Uterus (tissue), 4 donors: Measurements from ENCODE around the gene SPTAN1. TPM values are rescaled to one million over a fixed set of nuclear protein-coding genes. Genes with fewer than 3 reads are reported as not detected.

Experiments used
- DNase-seq, 2 donors: peaks; one replicate each; pipeline ENCODE4 v3.0.0-alpha.2; 2019 to 2020
- H3K27ac ChIP-seq, 2 donors: fragments of 200-600 bp; sonication (generic); 1 replicate in 1 of 2; 2 replicates in 1 of 2; pipeline ENCODE4 v1.5.1; 2016 to 2018
- H3K27me3 ChIP-seq, 2 donors: fragments of 200-600 bp; sonication (generic); one replicate each; pipeline ENCODE4 v1.5.1; 2018 to 2019; ENCODE audit warnings: control low read depth in 1 of 2
- H3K36me3 ChIP-seq, 2 donors: fragments of 200-600 bp; sonication (generic); one replicate each; pipeline ENCODE4 v1.5.1; 2019; ENCODE audit warnings: control low read depth in 1 of 2
- H3K4me1 ChIP-seq, 2 donors: fragments of 200-600 bp; sonication (generic); one replicate each; pipeline ENCODE4 v1.5.1; 2018 to 2019; ENCODE audit warnings: control low read depth in 1 of 2
- H3K4me3 ChIP-seq, 2 donors: fragments of 200-600 bp; sonication (generic); 1 replicate in 1 of 2; 2 replicates in 1 of 2; pipeline ENCODE4 v1.5.1; 2018 to 2019; ENCODE audit warnings: mild to moderate bottlenecking in 1 of 2
- H3K9me3 ChIP-seq, 2 donors: fragments of 200-600 bp; sonication (generic); one replicate each; pipeline ENCODE4 v1.5.1; 2019; ENCODE audit warnings: control low read depth in 1 of 2
- POLR2A ChIP-seq, 2 donors: fragments of 450-650 bp; IDR thresholded peaks; one replicate each; pipeline ENCODE4 v1.6.1; 2016; ENCODE audit warnings: antibody characterized with exemption in 2 of 2, mild to moderate bottlenecking in 1 of 2, moderate library complexity in 1 of 2
- intact Hi-C: fragments of 100-400 bp; cut with DNase I; formaldehyde crosslinking; loops from one replicate; pipeline ENCODE4 v1.15.1; 2023; ENCODE audit warnings: low total_unique reads
- total RNA-seq, 4 donors: library from RNA; depleted of rRNA in 3 of 4; stranded (reverse); fragments of >200 nt in 3 of 4; gene quantifications; one replicate each; pipeline versions ENCODE4 v1.1.0 to v1.2.4, GENCODE V29; 2014 to 2023
- TF ChIP-seq, protein P1 (sequence below), 4 experiments: fragments of 200-600 bp in 2 of 4; fragments of 450-650 bp in 2 of 4; sonication (generic) in 2 of 4; IDR thresholded peaks; one replicate each; pipeline ENCODE4 v1.5.1; 2016 to 2019; ENCODE audit warnings: antibody characterized with exemption in 4 of 4, mild to moderate bottlenecking in 2 of 4, moderate library complexity in 1 of 4
- donor health status: DM: yes; HTN: yes; CAD: no.

SPTAN1 gene
- total RNA-seq, 4 donors from 2014 or later, result 244 to 521 (median 335) TPM

DNA sequence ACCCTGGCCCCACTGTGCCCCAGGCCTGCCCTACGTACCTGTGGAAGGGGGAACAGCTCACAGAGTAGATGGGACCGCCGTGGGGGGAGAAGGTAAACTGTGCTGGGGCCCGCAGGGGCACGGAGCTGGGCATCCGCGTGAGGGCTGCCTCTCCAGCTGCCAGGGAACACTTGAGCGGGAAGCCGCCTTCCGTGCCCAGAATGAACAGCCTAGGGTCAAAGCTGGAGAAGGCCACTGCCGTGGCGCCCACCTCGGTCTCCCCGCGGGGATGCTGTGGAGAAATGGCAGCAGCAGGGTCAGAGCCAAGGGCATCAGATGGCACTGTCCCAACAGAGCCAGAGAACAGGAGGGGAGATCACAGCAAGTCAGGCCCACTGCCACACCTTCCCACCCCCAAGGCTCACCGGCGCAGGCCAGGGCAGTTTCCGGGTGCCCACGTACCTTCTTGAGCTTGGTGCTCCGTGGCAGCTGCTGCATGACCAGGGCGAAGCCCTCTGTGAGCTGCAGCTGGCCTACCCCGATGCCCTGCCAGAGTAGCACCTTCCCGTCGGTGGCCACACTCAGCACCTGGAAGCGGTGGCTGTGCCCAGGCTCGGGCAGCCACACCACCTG lies 82.4 kb downstream of the SPTAN1 start:
- Histone ChIP-seq H3K27me3 (no peaks in the 10 kb centered on the region), H3K4me3 (no peak overlapping the region), H3K4me1 (peaks cover 4 to 18% of the 10 kb centered on the region in 2 donors), H3K9me3 (no peaks in the 10 kb centered on the region), H3K36me3 (no peaks in the 10 kb centered on the region), H3K27ac (peak overlapping the region; percentile 76 to 87)
- DNase-seq, result no peak
- intact Hi-C loops, result no loop called here
- TF ChIP-seq POLR2A (IDR thresholded peaks at IDR 0.05), result no peak
- TF ChIP-seq, protein P1, sequence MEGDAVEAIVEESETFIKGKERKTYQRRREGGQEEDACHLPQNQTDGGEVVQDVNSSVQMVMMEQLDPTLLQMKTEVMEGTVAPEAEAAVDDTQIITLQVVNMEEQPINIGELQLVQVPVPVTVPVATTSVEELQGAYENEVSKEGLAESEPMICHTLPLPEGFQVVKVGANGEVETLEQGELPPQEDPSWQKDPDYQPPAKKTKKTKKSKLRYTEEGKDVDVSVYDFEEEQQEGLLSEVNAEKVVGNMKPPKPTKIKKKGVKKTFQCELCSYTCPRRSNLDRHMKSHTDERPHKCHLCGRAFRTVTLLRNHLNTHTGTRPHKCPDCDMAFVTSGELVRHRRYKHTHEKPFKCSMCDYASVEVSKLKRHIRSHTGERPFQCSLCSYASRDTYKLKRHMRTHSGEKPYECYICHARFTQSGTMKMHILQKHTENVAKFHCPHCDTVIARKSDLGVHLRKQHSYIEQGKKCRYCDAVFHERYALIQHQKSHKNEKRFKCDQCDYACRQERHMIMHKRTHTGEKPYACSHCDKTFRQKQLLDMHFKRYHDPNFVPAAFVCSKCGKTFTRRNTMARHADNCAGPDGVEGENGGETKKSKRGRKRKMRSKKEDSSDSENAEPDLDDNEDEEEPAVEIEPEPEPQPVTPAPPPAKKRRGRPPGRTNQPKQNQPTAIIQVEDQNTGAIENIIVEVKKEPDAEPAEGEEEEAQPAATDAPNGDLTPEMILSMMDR (IDR thresholded peaks at IDR 0.05), result no peak

GRCh38 chr9:128635266-128636023 lies 83.1 kb downstream of the SPTAN1 start:
- H3K4me3 ChIP-seq, result no peak overlapping the region
- peaks cover 4 to 18% of the 10 kb centered on the region in 2 donors for H3K4me1 ChIP-seq
- peak; percentile 85 to 87 for DNase-seq
- H3K9me3 ChIP-seq, result no peaks in the 10 kb centered on the region
- TF ChIP-seq, protein P1 (IDR thresholded peaks at IDR 0.05), result peak; percentile 60 to 71 (median 65)
- peak in 1 of 2 donors; percentile 17 for TF ChIP-seq POLR2A (IDR thresholded peaks at IDR 0.05)
- H3K36me3 ChIP-seq, result no peaks in the 10 kb centered on the region
- intact Hi-C loops, result no loop called here
- H3K27ac ChIP-seq, result peak overlapping the region; percentile 76 to 87
- no peaks in the 10 kb centered on the region for H3K27me3 ChIP-seq

DNA sequence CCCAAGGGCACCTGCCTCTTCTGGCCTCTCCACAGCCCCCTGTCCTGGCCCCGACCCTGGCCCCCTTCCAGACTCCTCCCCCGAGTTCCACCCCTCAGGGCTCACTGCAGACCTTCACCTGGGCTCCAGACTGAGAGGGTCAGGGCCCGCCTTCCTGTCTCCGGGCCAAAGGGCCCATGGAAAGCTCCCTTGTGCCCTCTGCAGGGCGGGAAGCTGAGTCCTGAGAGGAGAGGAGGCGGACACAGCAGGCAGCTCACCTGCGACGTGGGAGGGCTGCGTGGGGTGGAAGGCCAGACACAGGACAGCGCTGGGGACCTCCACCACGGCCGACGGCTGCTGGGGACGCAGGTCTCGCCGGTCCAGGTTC lies 83.6 kb downstream of the SPTAN1 start:
- intact Hi-C loops, result no loop called here
- H3K4me3 ChIP-seq, result no peak overlapping the region
- peak in 1 of 2 donors; percentile 50 for DNase-seq

DNA sequence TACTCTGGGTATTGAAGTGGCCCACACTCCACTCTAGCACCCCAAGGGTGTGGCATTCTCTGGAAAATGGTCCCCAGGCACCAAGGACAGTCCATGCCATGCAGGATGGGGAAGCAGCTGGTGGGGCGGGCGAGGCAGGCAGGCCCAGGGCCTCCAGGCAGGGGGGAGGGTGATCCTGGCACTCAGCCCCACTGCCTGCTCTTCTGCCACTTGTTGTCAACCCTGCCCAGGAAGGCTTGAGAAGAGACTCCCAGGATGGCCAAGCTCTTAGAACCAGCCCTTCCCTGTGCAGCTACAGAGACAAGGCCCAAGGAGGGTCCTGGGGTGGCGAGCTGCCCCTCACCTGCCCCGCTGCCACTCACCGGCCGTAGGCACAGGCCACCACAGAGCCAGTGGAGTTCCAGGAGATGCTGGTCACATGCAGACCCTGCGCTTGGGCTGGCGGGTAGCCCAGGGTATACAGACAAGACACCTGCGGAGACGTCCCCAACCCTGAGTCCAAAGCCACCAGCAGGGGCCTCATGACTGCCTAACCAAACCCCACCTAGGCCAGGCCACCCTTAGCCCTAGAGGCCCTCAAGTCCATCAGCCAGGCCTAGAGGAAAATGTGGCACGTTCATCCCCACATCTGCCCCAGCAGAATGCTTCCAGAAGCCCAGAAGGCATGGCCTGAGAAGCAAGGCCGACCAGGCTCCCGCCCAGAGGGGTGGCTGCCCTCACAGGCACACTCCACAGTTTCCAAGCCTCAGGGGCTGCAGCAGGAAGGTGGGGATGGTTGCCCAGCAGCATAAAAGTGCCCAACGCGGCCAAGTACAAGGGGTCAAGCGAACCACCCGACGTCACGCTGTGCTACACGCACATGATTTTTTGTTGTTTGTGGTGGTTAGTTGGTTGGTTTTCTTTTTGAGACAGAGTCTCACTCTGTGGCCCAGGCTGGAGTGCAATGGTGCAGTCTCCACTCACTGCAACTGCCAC lies 84.5 kb downstream of the SPTAN1 start:
- intact Hi-C loops, result no loop called here
- Histone ChIP-seq H3K4me3 (no peak overlapping the region), H3K27me3 (no peaks in the 10 kb centered on the region), H3K9me3 (no peaks in the 10 kb centered on the region), H3K36me3 (no peaks in the 10 kb centered on the region), H3K4me1 (peaks cover 4 to 18% of the 10 kb centered on the region in 2 donors), H3K27ac (peak overlapping the region; percentile 76 to 87)
- DNase-seq, result no peak
- TF ChIP-seq POLR2A (IDR thresholded peaks at IDR 0.05), result no peak
- TF ChIP-seq, protein P1 (IDR thresholded peaks at IDR 0.05), result no peak

More for the DNA sequence above, 83.6 kb downstream of the SPTAN1 start:
- H3K4me1 ChIP-seq, result peaks cover 4 to 18% of the 10 kb centered on the region in 2 donors
- H3K9me3 ChIP-seq, result no peaks in the 10 kb centered on the region
- H3K27me3 ChIP-seq, result no peaks in the 10 kb centered on the region
- TF ChIP-seq, protein P1 (IDR thresholded peaks at IDR 0.05), result no peak
- TF ChIP-seq POLR2A (IDR thresholded peaks at IDR 0.05), result no peak
- H3K27ac ChIP-seq, result peak overlapping the region; percentile 76 to 87
- no peaks in the 10 kb centered on the region for H3K36me3 ChIP-seq
